ENCODE data around the gene POLK. TPM values are rescaled to one million over a fixed set of nuclear protein-coding genes. Genes with fewer than 3 reads are reported as not detected.
"Not testable (repeated sequence)": the region's sequence is repeated elsewhere in the genome, so short reads cannot be mapped to it uniquely, and the experiment has no call there.

Gene POLK
- total RNA-seq, 2 donors from 2014 or later, result 18.8 to 33.5 TPM

- ATAC-seq (no peak), DNase-seq (no peak)
- intact Hi-C loops (cut with DNase I), result no loop called here
- TF ChIP-seq POLR2A (IDR thresholded peaks at IDR 0.05) (no peak), CTCF (IDR thresholded peaks at IDR 0.05) (no peak)
- H3K9me3 ChIP-seq, result no peaks in the 10 kb centered on the region
- no peaks in the 10 kb centered on the region for H3K27me3 ChIP-seq
- H3K36me3 ChIP-seq (replicated peaks in 1 of 2; ENCODE audit: insufficient read depth in 1 of 2, low read depth in 2 of 2), result no peaks in the 10 kb centered on the region
- H3K4me3 ChIP-seq, result no peak overlapping the region
- 56 to 81% methylated on average over 1 of the region's 1 CpG for WGBS, 2 donors
- H3K27ac ChIP-seq, result no peak overlapping the region
- no peaks in the 10 kb centered on the region for H3K4me1 ChIP-seq
Measured at GRCh38 chr5:75553358-75553757, 41.7 kb downstream of the POLK start.

- no peaks in the 10 kb centered on the region for H3K4me1 ChIP-seq
- ATAC-seq, result no peak
Measured at GRCh38 chr5:75558221-75558620, 46.5 kb downstream of the POLK start.

GRCh38 chr5:75558981-75559632 lies 47.4 kb downstream of the POLK start:
- Histone ChIP-seq H3K4me1 (no peaks in the 10 kb centered on the region), H3K9me3 (no peaks in the 10 kb centered on the region), H3K36me3 (replicated peaks in 1 of 2; ENCODE audit: insufficient read depth in 1 of 2, low read depth in 2 of 2) (no peaks in the 10 kb centered on the region), H3K27me3 (no peaks in the 10 kb centered on the region), H3K4me3 (no peak overlapping the region), H3K27ac (no peak overlapping the region)
- intact Hi-C loops (cut with DNase I), result no loop called here
- ATAC-seq (no peak), DNase-seq (no peak)
- 74 to 77% methylated on average over 4 of the region's 4 CpGs for WGBS, 2 donors
- no peak for TF ChIP-seq POLR2A (IDR thresholded peaks at IDR 0.05)
- no peak for TF ChIP-seq CTCF (IDR thresholded peaks at IDR 0.05)

More at GRCh38 chr5:75558221-75558620, 46.5 kb downstream of the POLK start:
- Histone ChIP-seq H3K36me3 (replicated peaks in 1 of 2; ENCODE audit: insufficient read depth in 1 of 2, low read depth in 2 of 2) (no peaks in the 10 kb centered on the region), H3K9me3 (no peaks in the 10 kb centered on the region), H3K4me3 (no peak overlapping the region), H3K27me3 (no peaks in the 10 kb centered on the region), H3K27ac (no peak overlapping the region)
- no peak for TF ChIP-seq POLR2A (IDR thresholded peaks at IDR 0.05)
- no peak for TF ChIP-seq CTCF (IDR thresholded peaks at IDR 0.05)
- no peak for DNase-seq
- intact Hi-C loops (cut with DNase I), result no loop called here
- 88 to 98% methylated on average over 1 of the region's 1 CpG for WGBS, 2 donors

- H3K4me3 ChIP-seq; ATAC-seq; H3K9me3 ChIP-seq; DNase-seq; H3K36me3 ChIP-seq (replicated peaks in 1 of 2; ENCODE audit: insufficient read depth in 1 of 2, low read depth in 2 of 2); H3K27me3 ChIP-seq; intact Hi-C loops (cut with DNase I); H3K27ac ChIP-seq; H3K4me1 ChIP-seq: not testable (repeated sequence)
- 95 to 100% methylated on average over 1 of the region's 1 CpG for WGBS, 2 donors
Measured at GRCh38 chr5:75560655-75561054, 49.0 kb downstream of the POLK start.

- Histone ChIP-seq H3K4me1 (peaks cover 19% of the 10 kb centered on the region), H3K27ac (peak overlapping the region in 2 of 4 donors; percentile 38 to 46)
- H3K9me3 ChIP-seq; H3K36me3 ChIP-seq (replicated peaks in 1 of 2; ENCODE audit: insufficient read depth in 1 of 2, low read depth in 2 of 2); H3K27me3 ChIP-seq; ATAC-seq; intact Hi-C loops (cut with DNase I); DNase-seq; H3K4me3 ChIP-seq: not testable (repeated sequence)
- WGBS, 2 donors, result 84 to 92% methylated on average over 9 to 14 of the region's 15 CpGs
Measured at GRCh38 chr5:75565991-75566709, 54.5 kb downstream of the POLK start.

Data from body of pancreas (tissue), 4 donors.